Activated T-helper 2 cell treated with anti-CD3 and anti-CD28 coated beads, Interferon-gamma antibody, Interleukin-2, Interleukin-4, amounts not matched to agents 10 μg/mL and 5 μg/mL and 100 μg/mL, durations not matched to agents 14 hours and 24 hours and 36 hours (primary cell): ENCODE data around the gene IGFBP1. TPM values are rescaled to one million over a fixed set of nuclear protein-coding genes. Genes with fewer than 3 reads are reported as not detected.

Experiments
- DNase-seq: peaks from one replicate; pipeline ENCODE4 v3.0.0; 2021; ENCODE audit warnings: low spot score
- H3K27ac Mint-ChIP-seq: one replicate; pipeline ENCODE4 v1.8.0; 2021; ENCODE audit warnings: mixed read lengths
- H3K27me3 Mint-ChIP-seq: one replicate; pipeline ENCODE4 v1.8.0; 2021; ENCODE audit warnings: low read depth, mixed read lengths
- H3K36me3 Mint-ChIP-seq: one replicate; pipeline ENCODE4 v1.8.0; 2021; ENCODE audit warnings: low read depth, mixed read lengths
- H3K4me1 Mint-ChIP-seq: one replicate; pipeline ENCODE4 v1.8.0; 2021; ENCODE audit warnings: low read depth, mixed read lengths
- H3K4me3 Mint-ChIP-seq: one replicate; pipeline ENCODE4 v1.8.0; 2021; ENCODE audit warnings: low read depth, mild to moderate bottlenecking, moderate library complexity, mixed read lengths
- H3K9me3 Mint-ChIP-seq: one replicate; pipeline ENCODE4 v1.8.0; 2021; ENCODE audit warnings: mixed read lengths
- intact Hi-C: fragments of 100-400 bp; cut with micrococcal nuclease; formaldehyde crosslinking; loops from one replicate; pipeline ENCODE4 v1.15.1; 2023
- total RNA-seq: library from RNA; stranded (reverse); gene quantifications from 2 replicates; pipeline ENCODE4 v1.2.3, GENCODE V29; 2022

The IGFBP1 gene
- total RNA-seq, 1 donor from 2014 or later, result not detected

GRCh38 chr7:45885264-45885882 lies 2.9 kb upstream of the IGFBP1 start:
- intact Hi-C loops, result no loop called here
- no peak overlapping the region for H3K4me3 Mint-ChIP-seq
- H3K36me3 Mint-ChIP-seq, result no peaks in the 10 kb centered on the region
- peaks cover 33% of the 10 kb centered on the region for H3K27me3 Mint-ChIP-seq
- no peak overlapping the region for H3K27ac Mint-ChIP-seq
- no peaks in the 10 kb centered on the region for H3K4me1 Mint-ChIP-seq
- no peak for DNase-seq
- H3K9me3 Mint-ChIP-seq, result no peaks in the 10 kb centered on the region

- Mint-ChIP-seq H3K27me3 (peaks cover 42% of the 10 kb centered on the region), H3K4me1 (no peaks in the 10 kb centered on the region), H3K27ac (no peak overlapping the region), H3K9me3 (no peaks in the 10 kb centered on the region), H3K4me3 (no peak overlapping the region), H3K36me3 (no peaks in the 10 kb centered on the region)
- DNase-seq, result no peak
- intact Hi-C loops, result no loop called here
Observed at GRCh38 chr7:45886931-45887667, 1.2 kb upstream of the IGFBP1 start.

- H3K9me3 Mint-ChIP-seq, result no peaks in the 10 kb centered on the region
- H3K4me1 Mint-ChIP-seq, result no peaks in the 10 kb centered on the region
- intact Hi-C loops, result no loop called here
- peaks cover 42% of the 10 kb centered on the region for H3K27me3 Mint-ChIP-seq
- H3K27ac Mint-ChIP-seq, result no peak overlapping the region
- H3K36me3 Mint-ChIP-seq, result no peaks in the 10 kb centered on the region
- H3K4me3 Mint-ChIP-seq, result no peak overlapping the region
- no peak for DNase-seq
Observed at GRCh38 chr7:45888993-45889366, 692 bp downstream of the IGFBP1 start.

GRCh38 chr7:45889367-45890067 lies 1.2 kb downstream of the IGFBP1 start:
- peaks cover 42% of the 10 kb centered on the region for H3K27me3 Mint-ChIP-seq
- no peak for DNase-seq
- H3K4me1 Mint-ChIP-seq, result no peaks in the 10 kb centered on the region
- no peaks in the 10 kb centered on the region for H3K9me3 Mint-ChIP-seq
- H3K27ac Mint-ChIP-seq, result no peak overlapping the region
- H3K36me3 Mint-ChIP-seq, result no peaks in the 10 kb centered on the region
- no peak overlapping the region for H3K4me3 Mint-ChIP-seq
- intact Hi-C loops, result no loop called here

- Mint-ChIP-seq H3K9me3 (no peaks in the 10 kb centered on the region), H3K36me3 (no peaks in the 10 kb centered on the region), H3K27ac (no peak overlapping the region), H3K4me3 (no peak overlapping the region), H3K4me1 (no peaks in the 10 kb centered on the region), H3K27me3 (peaks cover 42% of the 10 kb centered on the region)
- intact Hi-C loops, result no loop called here
- no peak for DNase-seq
Observed at GRCh38 chr7:45890125-45890901, 2.0 kb downstream of the IGFBP1 start.

- no peaks in the 10 kb centered on the region for H3K9me3 Mint-ChIP-seq
Observed at GRCh38 chr7:45890902-45891461, 2.7 kb downstream of the IGFBP1 start.

GRCh38 chr7:45891462-45892402 lies 3.4 kb downstream of the IGFBP1 start:
- DNase-seq, result no peak
- no peak overlapping the region for H3K4me3 Mint-ChIP-seq
- H3K36me3 Mint-ChIP-seq, result no peaks in the 10 kb centered on the region
- peaks cover 36% of the 10 kb centered on the region for H3K27me3 Mint-ChIP-seq
- no peaks in the 10 kb centered on the region for H3K9me3 Mint-ChIP-seq
- H3K27ac Mint-ChIP-seq, result no peak overlapping the region
- intact Hi-C loops, result no loop called here
- no peaks in the 10 kb centered on the region for H3K4me1 Mint-ChIP-seq

More at GRCh38 chr7:45890902-45891461, 2.7 kb downstream of the IGFBP1 start:
- H3K4me1 Mint-ChIP-seq, result no peaks in the 10 kb centered on the region
- no peak overlapping the region for H3K27ac Mint-ChIP-seq
- intact Hi-C loops, result no loop called here
- no peaks in the 10 kb centered on the region for H3K36me3 Mint-ChIP-seq
- no peak overlapping the region for H3K4me3 Mint-ChIP-seq
- DNase-seq, result no peak
- H3K27me3 Mint-ChIP-seq, result peaks cover 40% of the 10 kb centered on the region

GRCh38 chr7:45892407-45893035 lies 4.2 kb downstream of the IGFBP1 start:
- H3K4me1 Mint-ChIP-seq, result no peaks in the 10 kb centered on the region
- intact Hi-C loops, result no loop called here
- no peak overlapping the region for H3K4me3 Mint-ChIP-seq
- H3K9me3 Mint-ChIP-seq, result no peaks in the 10 kb centered on the region
- no peaks in the 10 kb centered on the region for H3K36me3 Mint-ChIP-seq
- H3K27ac Mint-ChIP-seq, result no peak overlapping the region
- no peak for DNase-seq
- H3K27me3 Mint-ChIP-seq, result peaks cover 30% of the 10 kb centered on the region

- H3K4me1 Mint-ChIP-seq, result no peaks in the 10 kb centered on the region
- intact Hi-C loops, result no loop called here
- no peaks in the 10 kb centered on the region for H3K9me3 Mint-ChIP-seq
- no peak overlapping the region for H3K27ac Mint-ChIP-seq
- H3K27me3 Mint-ChIP-seq, result peaks cover 21% of the 10 kb centered on the region
- no peak for DNase-seq
- H3K36me3 Mint-ChIP-seq, result no peaks in the 10 kb centered on the region
- no peak overlapping the region for H3K4me3 Mint-ChIP-seq
Observed at GRCh38 chr7:45893374-45893995, 5.2 kb downstream of the IGFBP1 start.

GRCh38 chr7:45893996-45894664 lies 5.8 kb downstream of the IGFBP1 start:
- no peak overlapping the region for H3K27ac Mint-ChIP-seq
- no peaks in the 10 kb centered on the region for H3K36me3 Mint-ChIP-seq
- no peak overlapping the region for H3K4me3 Mint-ChIP-seq
- no peaks in the 10 kb centered on the region for H3K4me1 Mint-ChIP-seq
- DNase-seq, result no peak
- no peaks in the 10 kb centered on the region for H3K9me3 Mint-ChIP-seq
- H3K27me3 Mint-ChIP-seq, result peaks cover 19% of the 10 kb centered on the region
- intact Hi-C loops, result no loop called here

GRCh38 chr7:45894665-45895062 lies 6.4 kb downstream of the IGFBP1 start:
- no peak overlapping the region for H3K27ac Mint-ChIP-seq
- H3K36me3 Mint-ChIP-seq, result no peaks in the 10 kb centered on the region
- H3K27me3 Mint-ChIP-seq, result peaks cover 14% of the 10 kb centered on the region
- no peak overlapping the region for H3K4me3 Mint-ChIP-seq
- H3K4me1 Mint-ChIP-seq, result no peaks in the 10 kb centered on the region
- H3K9me3 Mint-ChIP-seq, result no peaks in the 10 kb centered on the region
- intact Hi-C loops, result no loop called here
- no peak for DNase-seq
